Measurements from ENCODE around the gene CTR9.

DNA sequence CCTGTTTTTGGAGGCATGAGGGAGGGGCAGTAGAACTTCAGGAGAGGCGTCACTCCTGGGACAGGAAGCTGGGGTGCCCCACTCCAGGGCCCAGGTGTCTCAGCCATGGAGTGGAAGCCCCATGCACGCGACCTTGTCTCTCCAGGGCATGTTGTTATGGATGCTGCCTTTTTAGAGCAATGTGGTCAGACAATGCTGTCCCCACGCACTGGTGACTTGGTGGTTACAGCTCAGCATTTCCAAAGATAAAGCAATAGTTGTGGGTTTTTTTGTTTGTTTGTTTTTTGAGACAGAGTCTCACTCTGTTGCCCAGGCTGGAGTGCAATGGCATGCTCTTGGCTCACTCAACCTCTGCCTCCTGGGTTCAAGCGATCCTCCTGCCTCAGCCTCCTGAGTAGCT, 35.4 kb downstream of the CTR9 start:
- TF ChIP-seq, protein P1, sequence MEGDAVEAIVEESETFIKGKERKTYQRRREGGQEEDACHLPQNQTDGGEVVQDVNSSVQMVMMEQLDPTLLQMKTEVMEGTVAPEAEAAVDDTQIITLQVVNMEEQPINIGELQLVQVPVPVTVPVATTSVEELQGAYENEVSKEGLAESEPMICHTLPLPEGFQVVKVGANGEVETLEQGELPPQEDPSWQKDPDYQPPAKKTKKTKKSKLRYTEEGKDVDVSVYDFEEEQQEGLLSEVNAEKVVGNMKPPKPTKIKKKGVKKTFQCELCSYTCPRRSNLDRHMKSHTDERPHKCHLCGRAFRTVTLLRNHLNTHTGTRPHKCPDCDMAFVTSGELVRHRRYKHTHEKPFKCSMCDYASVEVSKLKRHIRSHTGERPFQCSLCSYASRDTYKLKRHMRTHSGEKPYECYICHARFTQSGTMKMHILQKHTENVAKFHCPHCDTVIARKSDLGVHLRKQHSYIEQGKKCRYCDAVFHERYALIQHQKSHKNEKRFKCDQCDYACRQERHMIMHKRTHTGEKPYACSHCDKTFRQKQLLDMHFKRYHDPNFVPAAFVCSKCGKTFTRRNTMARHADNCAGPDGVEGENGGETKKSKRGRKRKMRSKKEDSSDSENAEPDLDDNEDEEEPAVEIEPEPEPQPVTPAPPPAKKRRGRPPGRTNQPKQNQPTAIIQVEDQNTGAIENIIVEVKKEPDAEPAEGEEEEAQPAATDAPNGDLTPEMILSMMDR (IDR thresholded peaks at IDR 0.05; ENCODE audit: low read depth, low read length, poor library complexity, severe bottlenecking), result no peak
- no peak for TF ChIP-seq EZH2phosphoT487 (IDR thresholded peaks at IDR 0.05; ENCODE audit: borderline replicate concordance, low read length)

All from DOHH2 (cell line).